GM18858 (cell line): ENCODE data around the gene KCNN4.

ENCODE experiments used
- ATAC-seq: cut with Tn5 transposase; IDR thresholded peaks from one replicate; pipeline ENCODE4 v1.9.1; 2021; ENCODE audit not compliant: unreplicated experiment

The KCNN4 gene

DNA sequence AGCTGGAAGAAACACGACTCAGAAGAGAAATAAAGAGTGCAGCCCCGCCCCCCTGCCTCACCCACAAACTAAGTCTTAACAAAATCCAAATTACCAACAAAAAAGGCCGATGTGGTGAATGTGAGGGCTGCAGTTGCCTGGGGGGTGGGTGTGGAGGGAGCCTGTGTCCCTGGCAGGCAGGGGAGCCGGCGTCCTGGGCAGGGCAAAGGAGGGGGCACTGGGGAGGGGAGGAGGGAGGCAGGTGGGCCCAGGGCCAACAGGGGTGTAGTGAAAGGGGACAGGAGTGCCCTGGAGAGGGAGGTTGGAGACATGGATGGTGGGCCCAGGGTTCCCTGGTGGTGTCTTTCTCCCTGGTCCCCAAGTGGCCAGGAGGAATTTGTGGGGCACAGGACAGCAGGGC, 60.9 kb downstream of the KCNN4 start:
- ATAC-seq = no peak

DNA sequence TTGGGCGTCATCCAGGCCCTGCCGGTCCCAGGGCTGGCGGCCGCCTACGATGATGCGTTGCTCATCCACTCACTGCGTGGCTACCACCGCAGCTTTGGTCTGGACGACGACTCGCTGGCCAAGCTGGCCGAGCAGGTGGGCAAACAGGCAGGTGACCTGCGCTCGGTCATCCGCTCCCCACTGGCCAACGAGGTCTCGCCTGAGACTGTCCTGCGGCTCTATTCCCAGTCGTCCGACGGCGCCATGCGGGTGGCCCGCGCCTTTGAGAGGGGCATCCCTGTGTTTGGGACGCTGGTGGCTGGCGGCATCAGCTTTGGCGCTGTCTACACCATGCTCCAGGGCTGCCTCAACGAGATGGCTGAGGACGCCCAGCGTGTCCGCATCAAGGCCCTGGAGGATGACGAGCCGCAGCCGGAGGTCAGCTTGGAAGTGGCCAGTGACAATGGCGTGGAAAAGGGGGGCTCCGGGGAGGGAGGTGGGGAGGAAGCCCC, 61.4 kb downstream of the KCNN4 start:
- no peak for ATAC-seq

DNA sequence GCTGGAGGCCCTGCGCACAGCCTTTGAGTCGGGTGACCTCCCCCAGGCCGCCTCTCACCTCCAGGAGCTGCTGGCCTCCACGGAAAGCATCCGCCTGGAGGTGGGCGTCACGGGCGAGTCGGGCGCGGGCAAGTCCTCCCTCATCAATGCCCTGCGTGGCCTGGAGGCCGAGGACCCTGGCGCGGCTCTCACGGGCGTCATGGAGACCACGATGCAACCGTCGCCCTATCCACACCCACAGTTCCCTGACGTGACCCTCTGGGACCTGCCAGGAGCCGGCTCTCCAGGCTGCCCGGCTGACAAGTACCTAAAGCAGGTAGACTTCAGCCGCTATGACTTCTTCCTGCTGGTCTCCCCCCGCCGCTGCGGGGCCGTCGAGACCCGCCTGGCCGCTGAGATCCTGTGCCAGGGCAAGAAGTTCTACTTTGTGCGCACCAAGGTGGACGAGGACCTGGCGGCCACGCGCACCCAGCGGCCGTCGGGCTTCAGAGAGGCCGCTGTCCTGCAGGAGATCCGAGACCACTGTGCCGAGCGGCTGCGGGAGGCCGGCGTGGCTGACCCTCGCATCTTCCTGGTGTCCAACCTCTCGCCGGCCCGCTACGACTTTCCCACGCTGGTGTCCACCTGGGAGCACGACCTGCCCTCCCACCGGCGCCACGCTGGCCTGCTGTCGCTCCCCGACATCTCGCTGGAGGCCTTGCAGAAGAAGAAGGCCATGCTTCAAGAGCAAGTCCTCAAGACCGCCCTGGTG, 62.0 kb downstream of the KCNN4 start:
- ATAC-seq = no peak
